CD4-positive, alpha-beta T cell (primary cell): ENCODE results near the gene ELOB. TPM values are rescaled to one million over a fixed set of nuclear protein-coding genes. Genes with fewer than 3 reads are reported as not detected.

ENCODE experiments used
- ATAC-seq: fragments of 200-7000 bp; cut with Tn5 transposase; one replicate; pipeline ENCODE4 v1.10.0; 2022; ENCODE audit warnings: mild to moderate bottlenecking; ENCODE audit not compliant: poor library complexity
- CTCF ChIA-PET: fragments of 350-600 bp; sonication (Branson Sonifier 250); formaldehyde crosslinking; loops from one replicate; lab custom pipeline; 2021; ENCODE audit warnings: antibody characterized with exemption, inconsistent platforms; lab: Charles Lee
- POLR2A ChIA-PET: fragments of 350-600 bp; sonication (Branson Sonifier 250); formaldehyde crosslinking; loops from one replicate; lab custom pipeline; 2021; ENCODE audit warnings: antibody characterized with exemption, inconsistent platforms; lab: Charles Lee
- DNase-seq, 14 experiments: peaks; one replicate each; pipeline ENCODE4 v3.0.0-alpha.2; 2013 to 2020; ENCODE audit warnings: mixed read lengths in 2 of 14
- H3K27ac ChIP-seq, 2 donors: one replicate each; pipeline versions ENCODE4 v1.5.1 to v1.7.0; 2013; ENCODE audit warnings: low read length in 2 of 2, low read depth in 1 of 2, mild to moderate bottlenecking in 1 of 2
- H3K27me3 ChIP-seq, 2 experiments: 1 replicate in 1 of 2; 2 replicates in 1 of 2; pipeline versions ENCODE4 v1.6.1 to v1.7.0; 2013; ENCODE audit warnings: low read length in 2 of 2, control low read depth in 1 of 2, mild to moderate bottlenecking in 1 of 2, moderate library complexity in 1 of 2; ENCODE audit not compliant: insufficient read depth in 2 of 2, control insufficient read depth in 1 of 2
- H3K36me3 ChIP-seq: one replicate; pipeline ENCODE4 v1.6.1; 2013; ENCODE audit warnings: low read length, control low read depth; ENCODE audit not compliant: insufficient read depth
- H3K4me1 ChIP-seq: one replicate; pipeline ENCODE4 v1.6.1; 2013; ENCODE audit warnings: low read length, control low read depth; ENCODE audit not compliant: insufficient read depth
- H3K4me3 ChIP-seq: one replicate; pipeline ENCODE4 v1.5.1; 2013; ENCODE audit warnings: mild to moderate bottlenecking, low read length, moderate library complexity
- H3K9me3 ChIP-seq, 2 experiments: 1 replicate in 1 of 2; 2 replicates in 1 of 2; pipeline versions ENCODE4 v1.6.1 to v1.7.0; 2013; ENCODE audit warnings: low read length in 2 of 2, mild to moderate bottlenecking in 2 of 2, control low read depth in 1 of 2, moderate library complexity in 1 of 2; ENCODE audit not compliant: control insufficient read depth in 1 of 2, insufficient read depth in 1 of 2
- H3K27ac Mint-ChIP-seq: one replicate; pipeline ENCODE4 v1.8.0; 2020; ENCODE audit warnings: mixed read lengths
- H3K27me3 Mint-ChIP-seq: one replicate; pipeline ENCODE4 v1.8.0; 2021; ENCODE audit warnings: mixed read lengths
- H3K36me3 Mint-ChIP-seq: one replicate; pipeline ENCODE4 v1.8.0; 2021; ENCODE audit warnings: low read depth, mixed read lengths
- H3K4me1 Mint-ChIP-seq: one replicate; pipeline ENCODE4 v1.8.0; 2021; ENCODE audit warnings: low read depth, mixed read lengths
- H3K4me3 Mint-ChIP-seq: one replicate; pipeline ENCODE4 v1.8.0; 2020; ENCODE audit warnings: mild to moderate bottlenecking, mixed read lengths
- H3K9me3 Mint-ChIP-seq: one replicate; pipeline ENCODE4 v1.8.0; 2020; ENCODE audit warnings: mixed read lengths
- intact Hi-C, 2 experiments: fragments of 100-400 bp; cut with DNase I in 1 of 2; cut with micrococcal nuclease in 1 of 2; formaldehyde crosslinking; loops; one replicate each; pipeline versions ENCODE4 v1.15.1 to v1.9.0; 2023 to 2025; cut with DNase I, micrococcal nuclease
- total RNA-seq, 174 experiments: library from RNA in 2 of 174; stranded (reverse) in 2 of 174; gene quantifications; one replicate each; pipeline ENCODE4 v1.2.3 and lab custom pipeline; 2021 to 2026
- TF ChIP-seq, protein P1 (sequence below): fragments of 200-600 bp; IDR thresholded peaks from one replicate; pipeline ENCODE4 v1.8.0; 2022; ENCODE audit warnings: antibody characterized with exemption, mild to moderate bottlenecking

Gene ELOB
- total RNA-seq, 2 experiments from 2014 or later = 102 to 103 TPM

DNA sequence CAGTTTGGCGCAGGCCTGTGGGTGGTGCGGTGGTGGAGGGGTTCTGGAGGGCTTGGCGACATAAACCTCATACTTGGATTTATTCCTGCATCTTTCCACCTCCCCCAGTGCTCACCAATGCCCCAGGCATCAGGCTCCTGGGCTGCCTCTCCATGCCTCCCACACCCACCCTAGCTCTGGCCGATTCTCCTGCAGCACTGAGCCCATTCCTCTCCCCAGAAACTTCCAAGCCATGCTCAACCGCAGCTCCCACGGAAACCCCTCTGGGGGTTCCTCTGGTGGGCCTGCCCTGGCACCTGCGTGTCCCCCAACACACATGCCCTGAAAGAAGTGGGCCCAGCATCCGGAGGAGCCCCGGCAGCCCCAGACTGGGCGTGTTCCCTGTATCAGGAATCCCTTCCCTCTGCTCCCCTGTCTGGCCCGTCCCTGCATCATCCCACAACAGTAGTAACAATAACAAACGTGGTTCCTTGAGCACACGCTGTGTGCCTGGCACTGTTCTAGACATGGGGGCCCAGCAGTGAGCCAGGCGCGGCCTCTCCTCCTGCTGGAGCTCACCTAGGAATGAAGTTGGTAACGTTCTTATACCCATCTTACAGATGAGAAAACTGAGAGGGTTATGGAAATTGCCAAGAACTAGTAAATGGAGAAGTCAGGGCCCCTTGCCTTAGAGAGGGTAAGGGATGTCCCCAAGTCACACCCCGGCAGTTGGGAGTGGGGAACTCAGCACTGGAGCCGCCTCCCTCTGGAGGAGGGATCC, 42.3 kb upstream of the ELOB start:
- Mint-ChIP-seq H3K27me3 (no peaks in the 10 kb centered on the region), H3K27ac (no peak overlapping the region), H3K36me3 (no peaks in the 10 kb centered on the region), H3K4me1 (no peaks in the 10 kb centered on the region), H3K4me3 (no peak overlapping the region), H3K9me3 (no peaks in the 10 kb centered on the region)
- no peaks in the 10 kb centered on the region for H3K36me3 ChIP-seq
- DNase-seq (no peak), ATAC-seq (no peak)
- TF ChIP-seq, protein P1, sequence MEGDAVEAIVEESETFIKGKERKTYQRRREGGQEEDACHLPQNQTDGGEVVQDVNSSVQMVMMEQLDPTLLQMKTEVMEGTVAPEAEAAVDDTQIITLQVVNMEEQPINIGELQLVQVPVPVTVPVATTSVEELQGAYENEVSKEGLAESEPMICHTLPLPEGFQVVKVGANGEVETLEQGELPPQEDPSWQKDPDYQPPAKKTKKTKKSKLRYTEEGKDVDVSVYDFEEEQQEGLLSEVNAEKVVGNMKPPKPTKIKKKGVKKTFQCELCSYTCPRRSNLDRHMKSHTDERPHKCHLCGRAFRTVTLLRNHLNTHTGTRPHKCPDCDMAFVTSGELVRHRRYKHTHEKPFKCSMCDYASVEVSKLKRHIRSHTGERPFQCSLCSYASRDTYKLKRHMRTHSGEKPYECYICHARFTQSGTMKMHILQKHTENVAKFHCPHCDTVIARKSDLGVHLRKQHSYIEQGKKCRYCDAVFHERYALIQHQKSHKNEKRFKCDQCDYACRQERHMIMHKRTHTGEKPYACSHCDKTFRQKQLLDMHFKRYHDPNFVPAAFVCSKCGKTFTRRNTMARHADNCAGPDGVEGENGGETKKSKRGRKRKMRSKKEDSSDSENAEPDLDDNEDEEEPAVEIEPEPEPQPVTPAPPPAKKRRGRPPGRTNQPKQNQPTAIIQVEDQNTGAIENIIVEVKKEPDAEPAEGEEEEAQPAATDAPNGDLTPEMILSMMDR = no peak
- no peak overlapping the region for H3K4me3 ChIP-seq
- POLR2A ChIA-PET = no interaction called here
- H3K9me3 ChIP-seq = peaks cover 0 to 6% of the 10 kb centered on the region in 2 experiments
- no peaks in the 10 kb centered on the region for H3K4me1 ChIP-seq
- intact Hi-C loops = no loop called here
- H3K27ac ChIP-seq = no peak overlapping the region
- CTCF ChIA-PET = no interaction called here
- H3K27me3 ChIP-seq = no peaks in the 10 kb centered on the region

DNA sequence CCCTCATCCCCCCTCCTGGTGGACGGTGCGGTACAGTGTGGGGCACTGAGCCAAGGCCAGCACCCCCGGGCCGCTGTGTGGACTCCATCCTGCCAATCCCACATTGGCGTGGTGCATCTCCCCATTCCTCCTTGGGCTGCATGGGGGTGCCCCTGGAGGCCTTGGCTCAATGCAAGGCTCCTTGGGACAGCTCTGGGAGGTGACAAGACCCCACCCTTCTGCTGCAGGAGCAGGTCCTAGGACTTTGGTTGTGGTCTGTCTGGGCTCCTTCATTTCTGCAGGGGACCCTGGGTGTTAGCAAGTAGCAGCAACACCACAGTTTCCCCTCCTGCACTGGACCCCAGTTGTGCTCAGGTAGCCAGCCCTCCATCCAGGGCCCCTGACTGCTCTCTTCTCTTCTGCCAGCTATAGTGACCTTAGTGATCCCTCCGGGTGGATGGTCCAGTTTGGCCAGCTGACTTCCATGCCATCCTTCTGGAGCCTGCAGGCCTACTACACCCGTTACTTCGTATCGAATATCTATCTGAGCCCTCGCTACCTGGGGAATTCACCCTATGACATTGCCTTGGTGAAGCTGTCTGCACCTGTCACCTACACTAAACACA, 41.3 kb upstream of the ELOB start:
- TF ChIP-seq, protein P1 = no peak
- Mint-ChIP-seq H3K9me3 (no peaks in the 10 kb centered on the region), H3K36me3 (no peaks in the 10 kb centered on the region), H3K27me3 (no peaks in the 10 kb centered on the region), H3K27ac (no peak overlapping the region), H3K4me3 (no peak overlapping the region), H3K4me1 (no peaks in the 10 kb centered on the region)
- Histone ChIP-seq H3K4me3 (no peak overlapping the region), H3K27ac (no peak overlapping the region), H3K4me1 (no peaks in the 10 kb centered on the region), H3K27me3 (no peaks in the 10 kb centered on the region), H3K36me3 (no peaks in the 10 kb centered on the region), H3K9me3 (peaks cover 0 to 6% of the 10 kb centered on the region in 2 experiments)
- DNase-seq (no peak), ATAC-seq (no peak)
- ChIA-PET POLR2A (no interaction called here), CTCF (no interaction called here)
- intact Hi-C loops = no loop called here

DNA sequence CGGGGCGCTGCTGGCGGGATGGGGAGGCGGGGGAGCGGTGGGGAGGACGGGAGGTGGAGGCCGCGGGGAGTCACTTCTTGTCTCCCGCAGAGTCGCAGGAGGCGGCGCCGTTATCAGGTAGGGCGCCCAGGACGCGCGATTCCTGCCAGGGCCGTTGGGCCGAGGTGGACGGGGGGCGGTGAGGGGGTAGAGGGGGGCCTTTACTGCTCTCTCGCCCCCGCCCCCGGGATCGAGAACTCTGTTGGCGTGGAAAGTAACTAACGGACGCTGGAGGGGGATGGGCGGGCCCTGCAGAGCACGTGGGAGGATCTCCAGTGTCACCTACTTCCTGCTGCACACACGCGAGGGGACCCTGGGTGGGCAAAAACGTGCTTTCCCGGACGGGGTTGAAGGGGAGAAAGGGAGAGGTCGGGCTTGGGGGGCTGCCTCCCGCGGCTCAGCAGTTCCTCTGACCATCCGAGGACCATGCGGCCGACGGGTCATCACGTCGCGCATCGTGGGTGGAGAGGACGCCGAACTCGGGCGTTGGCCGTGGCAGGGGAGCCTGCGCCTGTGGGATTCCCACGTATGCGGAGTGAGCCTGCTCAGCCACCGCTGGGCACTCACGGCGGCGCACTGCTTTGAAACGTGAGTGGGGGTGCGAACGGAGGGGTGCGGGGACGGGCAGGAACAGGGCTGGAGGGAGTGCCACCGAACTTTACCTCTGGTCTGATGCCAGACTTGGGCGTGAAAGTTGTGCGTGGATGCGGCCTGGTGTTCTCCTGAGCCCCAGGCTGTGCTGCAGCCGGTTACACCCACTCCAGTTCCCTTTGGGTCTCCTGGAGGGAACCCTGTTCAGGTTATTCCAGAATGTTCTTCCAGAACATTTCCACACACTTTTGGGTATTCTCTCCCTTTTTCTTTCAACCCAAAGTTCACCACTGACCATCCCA, 40.5 kb upstream of the ELOB start:
- ChIA-PET CTCF (interaction anchor here (1.4 kb wide), 1 partner anchor 51 kb away, joined by 7 read pairs; no protein-coding TSS in a partner anchor), POLR2A (no interaction called here)
- Mint-ChIP-seq H3K4me1 (no peaks in the 10 kb centered on the region), H3K9me3 (no peaks in the 10 kb centered on the region), H3K27me3 (no peaks in the 10 kb centered on the region), H3K27ac (no peak overlapping the region), H3K4me3 (no peak overlapping the region), H3K36me3 (no peaks in the 10 kb centered on the region)
- intact Hi-C loops = no loop called here
- no peak overlapping the region for H3K4me3 ChIP-seq
- H3K27ac ChIP-seq = no peak overlapping the region
- H3K4me1 ChIP-seq = no peaks in the 10 kb centered on the region
- no peaks in the 10 kb centered on the region for H3K27me3 ChIP-seq
- ATAC-seq (no peak), DNase-seq (peak in 1 of 14 experiments; percentile 21)
- TF ChIP-seq, protein P1 = no peak
- no peaks in the 10 kb centered on the region for H3K36me3 ChIP-seq
- peaks cover 0 to 6% of the 10 kb centered on the region in 2 experiments for H3K9me3 ChIP-seq
